Gastroesophageal sphincter (tissue), 4 donors: Measurements from ENCODE around the gene HHAT. TPM values are rescaled to one million over a fixed set of nuclear protein-coding genes. Genes with fewer than 3 reads are reported as not detected.
A peak's percentile ranks its signal among the peaks of the same experiment; 100 is the strongest.

Source experiments
- ATAC-seq: fragments of 150-250 bp; one replicate; pipeline ENCODE4 v1.9.1; 2016; ENCODE audit warnings: mild to moderate bottlenecking, moderate library complexity
- H3K27ac ChIP-seq, 4 donors: fragments of 200-600 bp; sonication (generic) in 3 of 4; 1 replicate in 3 of 4; 2 replicates in 1 of 4; pipeline ENCODE4 v1.5.1; 2016 to 2019
- H3K27me3 ChIP-seq: fragments of 200-600 bp; sonication (generic); one replicate; pipeline ENCODE4 v1.5.1; 2019
- H3K36me3 ChIP-seq, 2 donors: fragments of 200-600 bp; sonication (generic); one replicate each; pipeline ENCODE4 v1.5.1; 2019; ENCODE audit warnings: control low read depth in 1 of 2
- H3K4me1 ChIP-seq, 3 donors: fragments of 200-600 bp; sonication (generic); 1 replicate in 2 of 3; 2 replicates in 1 of 3; pipeline ENCODE4 v1.5.1; 2016 to 2019; ENCODE audit warnings: control low read depth in 2 of 3
- H3K4me3 ChIP-seq, 2 donors: fragments of 200-600 bp; sonication (generic); one replicate each; pipeline ENCODE4 v1.5.1; 2019; ENCODE audit warnings: mild to moderate bottlenecking in 1 of 2, moderate library complexity in 1 of 2
- H3K9me3 ChIP-seq, 3 donors: fragments of 200-600 bp; sonication (generic); one replicate each; pipeline ENCODE4 v1.5.1; 2017 to 2019; ENCODE audit warnings: control low read depth in 2 of 3
- EP300 ChIP-seq: sonication (generic); formaldehyde crosslinking; IDR thresholded peaks from one replicate; pipeline ENCODE4 v1.6.1; 2017; ENCODE audit warnings: antibody characterized with exemption, mild to moderate bottlenecking
- POLR2A ChIP-seq, 2 donors: fragments of 450-650 bp; IDR thresholded peaks; one replicate each; pipeline ENCODE4 v1.6.1; 2017; ENCODE audit warnings: antibody characterized with exemption in 2 of 2, mild to moderate bottlenecking in 2 of 2, moderate library complexity in 1 of 2
- POLR2AphosphoS5 ChIP-seq: sonication (generic); formaldehyde crosslinking; IDR thresholded peaks from one replicate; pipeline ENCODE4 v1.6.1; 2017; ENCODE audit warnings: antibody characterized with exemption
- WGBS, 2 donors: methylation state at CpG; one replicate each; pipeline ENCODE4 v1.1.5; 2018; ENCODE audit warnings: low coverage in 1 of 2; 5-methylcytosine and 5-hydroxymethylcytosine counted together
- total RNA-seq, 4 donors: library from RNA; depleted of rRNA; stranded (reverse); fragments of >200 nt; gene quantifications; one replicate each; pipeline ENCODE4 v1.1.0, GENCODE V29; 2016
- TF ChIP-seq, protein P1 (sequence below), 4 experiments: fragments of 200-600 bp in 2 of 4; fragments of 450-650 bp in 2 of 4; sonication (generic) in 1 of 4; IDR thresholded peaks; one replicate each; pipeline ENCODE4 v1.5.1; 2017 to 2019; ENCODE audit warnings: antibody characterized with exemption in 4 of 4, mild to moderate bottlenecking in 2 of 4, moderate library complexity in 2 of 4

The HHAT gene
- total RNA-seq = 1 to 10 TPM; 1.2 to 2.4 (median 1.9) TPM

DNA sequence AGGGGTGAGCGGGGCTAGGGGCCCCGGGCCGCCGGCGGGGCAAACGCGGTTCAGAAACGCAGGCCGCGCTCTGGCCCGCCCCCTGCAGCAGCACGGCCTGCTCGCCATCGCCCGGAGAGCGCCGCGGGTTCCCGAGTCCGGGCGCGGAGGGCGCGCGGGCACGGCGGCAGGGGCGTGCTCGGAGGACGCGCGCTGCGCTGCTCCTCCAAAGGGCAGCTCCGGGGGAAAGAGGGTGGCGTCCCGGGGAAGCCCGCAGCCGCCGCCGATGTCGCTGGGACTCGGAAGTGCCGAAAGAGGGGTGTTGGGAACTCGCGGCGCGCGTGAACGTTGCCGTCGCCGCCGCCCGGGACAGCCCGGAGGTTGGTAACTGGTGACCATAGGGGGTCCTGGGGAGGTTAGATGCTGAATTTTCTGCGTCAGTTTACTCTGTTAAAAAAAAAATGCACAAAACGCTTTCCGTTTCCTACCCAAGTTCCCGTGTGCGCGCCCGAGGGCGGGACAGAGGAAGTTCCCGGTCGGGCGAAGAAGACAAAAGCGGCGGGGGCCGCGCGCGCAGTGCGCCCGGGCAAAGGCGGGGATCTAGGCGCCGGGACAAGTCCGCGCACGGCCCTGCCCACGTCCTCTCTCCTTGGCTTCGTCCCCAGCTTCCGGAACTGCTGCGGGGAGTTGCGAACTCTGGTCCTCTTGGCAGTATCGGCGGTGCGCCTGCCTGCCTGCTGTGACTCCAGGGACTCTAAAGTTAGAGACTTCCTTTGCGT is at the start of gene HHAT:
HHAT (plus strand) TSS at position 157 of the 758 bp plus-strand sequence. CDS start 20,074 bp downstream, outside the sequence.
- H3K9me3 ChIP-seq = no peaks in the 10 kb centered on the region
- peak; percentile 58 for TF ChIP-seq POLR2AphosphoS5
- TF ChIP-seq EP300 = no peak
- peak; percentile 33 to 47 for TF ChIP-seq POLR2A (IDR thresholded peaks at IDR 0.05)
- TF ChIP-seq, protein P1, sequence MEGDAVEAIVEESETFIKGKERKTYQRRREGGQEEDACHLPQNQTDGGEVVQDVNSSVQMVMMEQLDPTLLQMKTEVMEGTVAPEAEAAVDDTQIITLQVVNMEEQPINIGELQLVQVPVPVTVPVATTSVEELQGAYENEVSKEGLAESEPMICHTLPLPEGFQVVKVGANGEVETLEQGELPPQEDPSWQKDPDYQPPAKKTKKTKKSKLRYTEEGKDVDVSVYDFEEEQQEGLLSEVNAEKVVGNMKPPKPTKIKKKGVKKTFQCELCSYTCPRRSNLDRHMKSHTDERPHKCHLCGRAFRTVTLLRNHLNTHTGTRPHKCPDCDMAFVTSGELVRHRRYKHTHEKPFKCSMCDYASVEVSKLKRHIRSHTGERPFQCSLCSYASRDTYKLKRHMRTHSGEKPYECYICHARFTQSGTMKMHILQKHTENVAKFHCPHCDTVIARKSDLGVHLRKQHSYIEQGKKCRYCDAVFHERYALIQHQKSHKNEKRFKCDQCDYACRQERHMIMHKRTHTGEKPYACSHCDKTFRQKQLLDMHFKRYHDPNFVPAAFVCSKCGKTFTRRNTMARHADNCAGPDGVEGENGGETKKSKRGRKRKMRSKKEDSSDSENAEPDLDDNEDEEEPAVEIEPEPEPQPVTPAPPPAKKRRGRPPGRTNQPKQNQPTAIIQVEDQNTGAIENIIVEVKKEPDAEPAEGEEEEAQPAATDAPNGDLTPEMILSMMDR (IDR thresholded peaks at IDR 0.05) = peak in 2 of 4 experiments; percentile 4 to 43
- H3K36me3 ChIP-seq = no peaks in the 10 kb centered on the region
- H3K27me3 ChIP-seq = no peaks in the 10 kb centered on the region
- peak within 1 kb of the TSS; percentile 59 to 94 (median 92) for H3K27ac ChIP-seq
- peak; percentile 91 for ATAC-seq
- H3K4me1 ChIP-seq = peaks cover 0 to 21% (median 7%) of the 10 kb centered on the region in 3 donors
- WGBS, 2 donors = 0 to 1% methylated on average over 14 to 29 of the region's 89 CpGs
- peak within 1 kb of the TSS; percentile 51 to 85 for H3K4me3 ChIP-seq

DNA sequence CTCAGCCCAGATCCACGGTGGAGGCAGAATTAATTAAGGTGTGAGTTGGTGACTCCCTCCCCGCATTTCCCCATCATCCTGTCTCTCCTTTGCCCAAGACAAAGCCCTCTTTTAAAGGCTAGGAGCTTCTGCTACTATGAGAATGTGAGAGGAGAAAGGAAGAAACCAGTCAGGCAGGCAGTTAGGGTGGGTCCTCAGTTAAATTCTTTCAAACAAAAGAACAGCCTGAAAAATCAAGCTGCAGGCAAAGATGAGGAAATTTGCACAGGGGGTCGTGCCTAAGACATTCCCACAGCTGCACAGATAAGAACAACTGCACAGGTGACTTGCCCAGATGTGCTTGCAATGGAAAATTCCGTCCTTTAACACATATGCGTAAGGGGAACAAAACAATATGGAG is 48.5 kb upstream of the HHAT start:
- Histone ChIP-seq H3K4me1 (no peaks in the 10 kb centered on the region), H3K4me3 (no peak overlapping the region), H3K9me3 (peaks cover 0 to 20% (median 0%) of the 10 kb centered on the region in 3 donors), H3K36me3 (no peaks in the 10 kb centered on the region), H3K27me3 (no peaks in the 10 kb centered on the region), H3K27ac (no peak overlapping the region)
- ATAC-seq = no peak
- TF ChIP-seq POLR2AphosphoS5 = no peak
- TF ChIP-seq EP300 = no peak
- TF ChIP-seq POLR2A (IDR thresholded peaks at IDR 0.05) = no peak
- TF ChIP-seq, protein P1 (IDR thresholded peaks at IDR 0.05) = no peak
- 79 to 92% methylated on average over 3 to 5 of the region's 5 CpGs for WGBS, 2 donors

DNA sequence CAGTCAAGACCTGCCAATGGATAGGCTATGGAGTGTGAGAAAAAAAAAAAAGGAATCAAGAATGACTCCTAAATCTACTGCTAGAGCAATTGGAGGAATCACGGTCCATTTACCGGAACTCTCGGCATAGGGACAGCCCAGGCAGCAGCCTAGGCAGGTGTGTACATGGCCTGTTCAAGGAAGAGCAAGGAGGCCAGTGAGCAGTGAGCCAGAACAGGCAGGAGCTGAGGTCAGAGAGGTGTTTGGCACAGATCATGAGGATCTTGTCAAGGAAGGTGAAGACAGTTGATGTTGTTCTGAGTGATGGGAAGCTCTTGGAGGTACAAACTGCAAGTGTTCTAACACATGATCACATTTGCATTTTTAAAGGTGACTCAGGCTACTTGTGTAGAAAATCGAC is 40.6 kb upstream of the HHAT start:
- H3K9me3 ChIP-seq = no peaks in the 10 kb centered on the region
- H3K27ac ChIP-seq = no peak overlapping the region
- TF ChIP-seq POLR2AphosphoS5 (no peak), EP300 (no peak), POLR2A (IDR thresholded peaks at IDR 0.05) (no peak)
- TF ChIP-seq, protein P1 (IDR thresholded peaks at IDR 0.05) = no peak
- ATAC-seq = no peak
- H3K36me3 ChIP-seq = no peaks in the 10 kb centered on the region
- no peak overlapping the region for H3K4me3 ChIP-seq
- no peaks in the 10 kb centered on the region for H3K27me3 ChIP-seq
- H3K4me1 ChIP-seq = peaks cover 0 to 20% (median 13%) of the 10 kb centered on the region in 3 donors
- 86 to 90% methylated on average over 4 of the region's 4 CpGs for WGBS, 2 donors

DNA sequence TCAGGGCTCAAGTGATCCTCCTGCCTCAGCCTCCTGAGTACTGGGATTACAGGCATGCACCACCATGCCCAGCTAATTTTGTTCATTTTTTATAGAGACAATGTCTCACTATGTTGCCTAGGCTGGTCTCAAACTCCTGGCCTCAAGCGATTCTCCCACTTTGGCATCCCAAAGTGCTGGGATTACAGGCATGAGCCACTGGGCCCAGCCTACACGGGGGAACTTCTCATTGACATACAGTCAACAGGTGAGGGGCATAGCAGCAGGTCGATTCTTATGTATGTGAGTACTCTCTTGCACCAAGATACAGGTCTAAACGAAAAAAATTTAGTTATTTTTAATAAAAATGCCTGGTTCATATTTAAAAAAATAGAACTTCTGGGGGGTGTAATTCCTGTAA is 39.5 kb upstream of the HHAT start:
- Histone ChIP-seq H3K4me1 (peaks cover 0 to 31% (median 24%) of the 10 kb centered on the region in 3 donors), H3K36me3 (no peaks in the 10 kb centered on the region), H3K4me3 (no peak overlapping the region), H3K27ac (no peak overlapping the region), H3K9me3 (no peaks in the 10 kb centered on the region), H3K27me3 (no peaks in the 10 kb centered on the region)
- TF ChIP-seq POLR2A (IDR thresholded peaks at IDR 0.05) = no peak
- 87 to 89% methylated on average over 3 to 4 of the region's 4 CpGs for WGBS, 2 donors
- no peak for ATAC-seq

DNA sequence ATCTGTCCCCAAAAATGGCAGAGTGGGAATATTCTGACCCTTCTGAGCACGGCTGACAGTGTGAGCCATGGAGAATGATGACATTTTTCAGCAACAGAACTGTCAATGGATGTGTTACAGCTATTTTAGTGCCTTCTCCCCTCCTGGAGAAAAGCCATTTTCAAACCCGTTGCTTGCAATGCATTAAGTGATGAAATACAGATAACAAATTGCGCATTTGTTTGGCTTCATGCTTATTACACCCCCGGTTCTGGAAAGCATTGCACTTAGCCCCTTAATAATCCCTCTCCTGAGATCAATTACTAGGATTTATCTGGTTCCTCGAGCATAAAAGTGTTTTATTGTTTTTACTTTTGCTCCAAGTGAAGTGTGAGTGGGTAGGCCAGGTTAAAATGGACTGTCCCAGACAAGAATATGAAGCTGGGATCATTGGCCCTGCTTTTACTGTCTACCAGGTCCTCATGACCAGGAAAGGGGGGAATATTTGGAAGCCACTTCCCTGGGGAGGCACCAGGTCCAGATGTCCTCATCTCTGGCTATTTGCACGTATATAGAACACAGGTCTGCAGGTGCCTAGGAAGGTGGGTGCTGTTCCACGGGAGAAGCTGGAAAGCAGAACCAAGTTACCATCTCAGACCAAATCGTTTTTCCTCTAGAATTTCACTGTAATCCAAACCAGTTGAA is 37.5 kb upstream of the HHAT start:
- ATAC-seq = no peak
- no peaks in the 10 kb centered on the region for H3K9me3 ChIP-seq
- TF ChIP-seq, protein P1 (IDR thresholded peaks at IDR 0.05) = no peak
- no peak for TF ChIP-seq EP300
- TF ChIP-seq POLR2AphosphoS5 = no peak
- TF ChIP-seq POLR2A (IDR thresholded peaks at IDR 0.05) = no peak
- WGBS, 2 donors = 49 to 81% methylated on average over 4 to 8 of the region's 8 CpGs
- H3K27me3 ChIP-seq = no peaks in the 10 kb centered on the region
- no peak overlapping the region for H3K4me3 ChIP-seq
- H3K27ac ChIP-seq = peak overlapping the region in 3 of 4 donors; percentile 82 to 88 (median 84)
- H3K4me1 ChIP-seq = peaks cover 0 to 50% (median 40%) of the 10 kb centered on the region in 3 donors
- H3K36me3 ChIP-seq = no peaks in the 10 kb centered on the region
